Measurements from ENCODE around the gene DOLPP1. TPM values are rescaled to one million over a fixed set of nuclear protein-coding genes. Genes with fewer than 3 reads are reported as not detected.

Gene DOLPP1
- total RNA-seq, 1 donor from 2014 or later = 9.5 TPM

DNA sequence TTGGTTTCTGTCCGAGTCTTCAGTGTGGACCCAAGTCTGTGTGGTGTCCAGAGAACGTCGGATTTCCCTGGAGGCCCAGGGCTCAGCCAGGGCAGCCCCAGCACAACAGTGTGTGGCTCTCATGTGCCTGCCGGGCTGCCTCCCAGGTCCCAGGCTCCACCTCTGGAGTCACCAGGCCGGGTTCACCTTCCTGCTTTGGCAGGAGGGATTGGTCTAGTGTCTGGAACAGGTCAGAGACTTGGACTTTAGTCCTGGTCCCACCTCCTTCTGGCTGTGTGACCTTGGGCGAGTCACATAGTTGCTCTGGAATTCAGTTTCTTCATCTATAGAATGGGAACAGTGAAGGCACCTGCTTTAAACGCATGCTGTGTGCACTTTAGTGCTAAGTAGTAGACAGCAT is 3.2 kb downstream of the DOLPP1 start:
- TF ChIP-seq, protein P1, sequence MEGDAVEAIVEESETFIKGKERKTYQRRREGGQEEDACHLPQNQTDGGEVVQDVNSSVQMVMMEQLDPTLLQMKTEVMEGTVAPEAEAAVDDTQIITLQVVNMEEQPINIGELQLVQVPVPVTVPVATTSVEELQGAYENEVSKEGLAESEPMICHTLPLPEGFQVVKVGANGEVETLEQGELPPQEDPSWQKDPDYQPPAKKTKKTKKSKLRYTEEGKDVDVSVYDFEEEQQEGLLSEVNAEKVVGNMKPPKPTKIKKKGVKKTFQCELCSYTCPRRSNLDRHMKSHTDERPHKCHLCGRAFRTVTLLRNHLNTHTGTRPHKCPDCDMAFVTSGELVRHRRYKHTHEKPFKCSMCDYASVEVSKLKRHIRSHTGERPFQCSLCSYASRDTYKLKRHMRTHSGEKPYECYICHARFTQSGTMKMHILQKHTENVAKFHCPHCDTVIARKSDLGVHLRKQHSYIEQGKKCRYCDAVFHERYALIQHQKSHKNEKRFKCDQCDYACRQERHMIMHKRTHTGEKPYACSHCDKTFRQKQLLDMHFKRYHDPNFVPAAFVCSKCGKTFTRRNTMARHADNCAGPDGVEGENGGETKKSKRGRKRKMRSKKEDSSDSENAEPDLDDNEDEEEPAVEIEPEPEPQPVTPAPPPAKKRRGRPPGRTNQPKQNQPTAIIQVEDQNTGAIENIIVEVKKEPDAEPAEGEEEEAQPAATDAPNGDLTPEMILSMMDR (IDR thresholded peaks at IDR 0.05) = no peak
- intact Hi-C loops (cut with DNase I) = no loop called here
- Histone ChIP-seq H3K36me3 (peaks cover 32% of the 10 kb centered on the region), H3K9me3 (no peaks in the 10 kb centered on the region), H3K4me1 (peaks cover 19% of the 10 kb centered on the region), H3K27ac (no peak overlapping the region), H3K27me3 (ENCODE audit: low read depth) (no peaks in the 10 kb centered on the region), H3K4me3 (no peak overlapping the region)
- ATAC-seq = no peak
- DNase-seq = no peak

DNA sequence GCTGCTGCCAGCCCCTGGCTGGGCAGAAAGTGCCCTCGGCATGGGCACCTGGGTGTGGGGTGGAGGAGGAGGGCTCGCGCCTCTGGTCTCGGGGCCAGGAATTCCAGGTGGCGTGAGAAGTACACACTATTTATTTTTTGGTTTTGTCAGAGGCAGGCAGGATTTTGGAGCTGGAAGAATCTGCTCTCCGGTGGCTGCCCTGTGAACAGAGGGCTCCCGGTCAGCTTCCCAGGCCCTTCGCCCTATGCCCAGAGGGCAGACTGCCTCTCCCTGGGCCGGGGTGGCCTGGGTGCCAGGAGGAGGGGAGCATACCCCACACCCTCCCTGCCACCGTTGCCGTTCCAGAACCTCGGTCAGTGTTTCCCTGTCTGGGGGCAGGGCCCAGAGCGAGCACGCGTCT is 8.3 kb downstream of the DOLPP1 start:
- no peaks in the 10 kb centered on the region for H3K9me3 ChIP-seq
- H3K27ac ChIP-seq = no peak overlapping the region
- no peak overlapping the region for H3K4me3 ChIP-seq
- DNase-seq = no peak
- no peaks in the 10 kb centered on the region for H3K4me1 ChIP-seq
- H3K27me3 ChIP-seq (ENCODE audit: low read depth) = no peaks in the 10 kb centered on the region
- ATAC-seq = no peak
- H3K36me3 ChIP-seq = peaks cover 48% of the 10 kb centered on the region
- TF ChIP-seq, protein P1 (IDR thresholded peaks at IDR 0.05) = no peak
- intact Hi-C loops (cut with DNase I) = no loop called here

DNA sequence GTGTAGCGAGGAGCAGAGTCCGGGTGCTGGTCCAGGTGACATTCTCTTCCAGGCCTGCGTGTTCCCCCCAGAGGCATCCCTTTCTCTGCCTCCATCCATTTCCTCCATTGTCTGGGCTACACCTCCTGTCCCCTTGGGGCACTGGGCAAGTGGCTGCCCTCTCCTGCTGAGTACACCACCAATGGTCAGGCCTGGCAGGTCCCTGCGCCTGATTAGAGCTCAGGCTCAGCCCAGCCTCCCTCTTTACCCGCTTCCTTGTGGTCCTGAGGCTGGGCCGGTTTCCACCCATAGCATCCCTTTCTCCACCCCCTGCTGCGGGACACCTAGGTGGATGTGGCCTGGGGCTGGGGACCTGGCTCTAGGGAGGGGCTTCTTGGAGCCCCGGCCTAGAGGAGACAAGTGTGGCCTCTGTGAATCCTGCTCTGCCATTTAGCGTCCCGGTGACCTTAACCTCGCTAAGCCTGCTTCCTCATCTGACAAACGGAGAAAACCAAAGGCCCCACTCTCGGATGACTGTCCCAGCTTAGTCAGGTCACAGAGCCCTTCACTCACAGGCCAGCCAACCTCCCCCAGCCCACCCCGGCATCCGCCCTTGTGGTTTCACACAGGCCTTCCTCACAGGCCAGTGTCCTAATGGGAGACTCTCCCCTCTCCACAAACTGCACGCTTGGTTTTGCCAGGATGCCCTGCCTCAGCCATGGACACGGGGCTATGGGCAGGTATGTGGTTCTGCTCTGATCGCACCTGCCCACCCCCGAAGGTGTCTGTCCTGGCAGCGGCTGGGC is 12.9 kb downstream of the DOLPP1 start:
- intact Hi-C loops (cut with DNase I) = no loop called here
- DNase-seq = no peak
- H3K27ac ChIP-seq = no peak overlapping the region
- no peak for ATAC-seq
- H3K9me3 ChIP-seq = no peaks in the 10 kb centered on the region
- H3K4me3 ChIP-seq = no peak overlapping the region
- no peaks in the 10 kb centered on the region for H3K4me1 ChIP-seq
- TF ChIP-seq, protein P1 (IDR thresholded peaks at IDR 0.05) = no peak
- peaks cover 54% of the 10 kb centered on the region for H3K36me3 ChIP-seq
- no peaks in the 10 kb centered on the region for H3K27me3 ChIP-seq (ENCODE audit: low read depth)

DNA sequence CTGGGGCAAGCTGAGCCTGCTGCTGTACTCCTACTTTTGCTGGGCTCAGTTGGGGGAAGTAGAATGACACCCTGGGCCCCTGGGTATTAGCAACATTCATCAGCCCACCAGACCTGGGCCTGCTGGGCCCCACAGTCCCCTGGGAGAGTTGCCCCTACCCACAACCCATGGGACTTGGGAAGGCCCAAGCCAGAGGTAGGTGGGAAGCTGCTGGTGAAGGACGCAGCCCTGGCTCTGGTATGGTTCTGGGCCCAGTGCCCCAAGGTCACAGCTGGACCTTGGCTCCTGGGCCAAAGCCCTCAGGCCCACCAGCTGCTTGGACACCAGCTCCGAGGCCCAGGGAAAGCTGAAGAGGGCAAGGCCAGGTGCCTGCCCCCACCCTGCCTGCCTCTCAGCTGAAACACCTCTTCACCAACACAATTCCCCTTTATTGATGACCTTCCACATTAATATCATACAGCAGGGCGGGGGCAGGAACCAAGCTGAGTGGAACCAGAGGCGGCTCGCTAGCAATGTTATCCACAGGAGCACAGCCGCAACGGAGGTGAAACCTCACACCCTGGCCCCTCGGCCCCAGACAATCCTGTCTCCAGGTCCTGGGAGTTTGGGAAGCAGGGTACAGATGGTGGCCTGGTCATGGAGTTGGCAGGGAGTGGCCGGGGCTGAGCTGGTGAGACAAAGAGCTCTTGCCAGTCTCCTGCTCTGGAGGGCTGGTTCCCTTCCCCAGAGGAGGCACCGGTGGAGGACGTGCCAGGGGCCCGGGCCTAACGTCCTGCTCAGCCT is 13.7 kb downstream of the DOLPP1 start:
- TF ChIP-seq, protein P1 (IDR thresholded peaks at IDR 0.05) = no peak
- Histone ChIP-seq H3K4me1 (no peaks in the 10 kb centered on the region), H3K27ac (no peak overlapping the region), H3K9me3 (no peaks in the 10 kb centered on the region), H3K4me3 (no peak overlapping the region), H3K36me3 (peaks cover 47% of the 10 kb centered on the region), H3K27me3 (ENCODE audit: low read depth) (no peaks in the 10 kb centered on the region)
- intact Hi-C loops (cut with DNase I) = no loop called here
- ATAC-seq = peak in 1 of 2 donors; percentile 18
- DNase-seq = no peak

DNA sequence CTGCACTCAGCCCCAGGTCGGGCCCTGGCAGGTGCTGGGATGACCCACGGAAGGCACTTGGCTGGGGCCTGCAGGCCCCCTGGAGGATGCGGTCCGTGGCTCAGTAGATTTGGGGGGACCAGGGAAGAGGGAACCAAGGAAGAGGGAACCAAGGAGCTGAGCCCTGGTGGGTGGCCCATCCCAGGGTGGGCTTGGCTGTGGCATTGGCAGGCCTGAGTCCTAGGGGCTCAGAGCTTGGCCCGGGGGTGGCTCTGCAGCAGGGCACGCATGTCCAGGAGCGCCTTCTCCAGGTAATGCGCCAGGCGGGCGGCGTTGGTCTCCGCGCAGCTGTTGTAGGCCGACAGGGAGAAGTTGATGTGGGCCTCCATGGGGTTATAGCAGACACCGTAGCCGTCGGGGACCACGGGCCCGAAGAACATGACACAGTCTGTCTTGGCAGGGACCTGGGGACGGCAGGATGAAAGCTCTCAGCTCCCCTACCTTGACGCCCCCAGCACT is 14.3 kb downstream of the DOLPP1 start:
- Histone ChIP-seq H3K4me1 (no peaks in the 10 kb centered on the region), H3K4me3 (no peak overlapping the region), H3K27ac (no peak overlapping the region), H3K36me3 (peaks cover 40% of the 10 kb centered on the region), H3K27me3 (ENCODE audit: low read depth) (no peaks in the 10 kb centered on the region), H3K9me3 (no peaks in the 10 kb centered on the region)
- peak in 1 of 2 donors; percentile 6 for ATAC-seq
- intact Hi-C loops (cut with DNase I) = no loop called here
- TF ChIP-seq, protein P1 (IDR thresholded peaks at IDR 0.05) = no peak
- DNase-seq = no peak
